Measurements from ENCODE around the gene ORC3.

GRCh38 chr6:87672641-87673040, 82.7 kb downstream of the ORC3 start:
- TF ChIP-seq CTCF (optimal IDR thresholded peaks at IDR 0.05 in 1 of 3, IDR thresholded peaks at IDR 0.05 in 1 of 3, conservative IDR thresholded peaks at IDR 0.05 in 1 of 3; ENCODE audit: extremely low read depth in 1 of 3, insufficient read depth in 2 of 3, low read length in 3 of 3), result no peak
- no peak for TF ChIP-seq EZH2 (IDR thresholded peaks at IDR 0.05; ENCODE audit: low read length)

All from keratinocyte (primary cell).